ENCODE results near the gene PXMP4. TPM values are rescaled to one million over a fixed set of nuclear protein-coding genes. Genes with fewer than 3 reads are reported as not detected.

Gene PXMP4
- total and polyA plus RNA-seq, 9 of the 15 experiments (the other 6 are each of a cell fraction or from before 2014, with no cell fraction given), result 4.8 to 29.1 (median 6.8) TPM

DNA sequence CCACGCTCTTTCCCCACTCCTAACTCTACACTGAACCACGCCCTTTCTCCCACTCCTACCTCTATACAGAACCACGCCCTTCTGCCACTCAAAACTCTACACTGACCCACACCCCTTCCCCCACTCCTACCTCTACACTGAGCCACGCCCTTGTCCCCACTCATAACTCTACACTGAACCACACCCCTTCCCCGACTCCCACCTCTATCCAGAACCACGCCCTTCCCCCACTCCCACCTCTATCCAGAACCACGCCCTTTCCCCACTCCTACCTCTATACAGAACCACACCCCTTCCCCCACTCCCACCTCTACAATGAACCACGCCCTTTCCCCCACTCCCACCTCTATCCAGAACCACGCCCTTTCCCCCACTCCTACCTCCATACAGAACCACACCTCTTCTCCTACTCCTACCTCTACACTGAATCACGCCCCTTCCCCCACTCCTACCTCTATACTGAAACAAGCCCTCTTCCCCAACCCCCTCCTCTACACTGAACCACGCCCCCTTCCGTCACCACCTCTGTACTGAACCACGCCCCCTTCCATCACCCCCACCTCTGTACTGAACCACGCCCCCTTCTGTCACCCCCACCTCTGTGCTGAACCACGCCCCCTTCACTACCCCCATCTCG lies 10.1 kb downstream of the PXMP4 start:
- peak; percentile 96 for FAIRE-seq
- ChIA-PET CTCF (ENCODE audit: low intra/inter-chr PET ratio) (no interaction called here), POLR2A (interaction anchor here (0.7 to 1.0 kb wide), 2 partner anchors 10 to 25 kb away, joined by 3 read pairs; partner anchors contain the start of gene PXMP4)
- WGBS (ENCODE audit: insufficient coverage, low coverage, missing lambda C conversion rate), result 1% methylated on average over 11 of the region's 16 CpGs
- H3K79me2 ChIP-seq (ENCODE audit: control insufficient read depth, insufficient read depth, low read length), result no peaks in the 10 kb centered on the region
- peak overlapping the region; percentile 25 for H3K4me3 ChIP-seq
- in situ Hi-C loops (cut with MboI), result no loop called here
- H3K27ac ChIP-seq (ENCODE audit: extremely low read depth, low read depth, low read length), result peak overlapping the region; percentile 87
- H3K4me2 ChIP-seq (ENCODE audit: insufficient read depth, low read length), result peak overlapping the region; percentile 77
- H3K9me3 ChIP-seq (replicated peaks; ENCODE audit: control insufficient read depth, insufficient read depth, low read depth, low read length), result no peaks in the 10 kb centered on the region
- peaks cover 31% of the 10 kb centered on the region; the same call in 2 of the 3 replicates for H3K36me3 ChIP-seq (ENCODE audit: control insufficient read depth, insufficient read depth, low read length)
- H4K20me1 ChIP-seq (replicated peaks; ENCODE audit: control insufficient read depth, insufficient read depth, low read length), result no peaks in the 10 kb centered on the region
- H3K9ac ChIP-seq (ENCODE audit: insufficient read depth in 1 of 2, low read depth in 2 of 2, low read length in 2 of 2), result no peak overlapping the region
- H3K4me1 ChIP-seq (replicated peaks in 1 of 2; ENCODE audit: control insufficient read depth in 2 of 2, insufficient read depth in 2 of 2, low read length in 2 of 2), result peaks cover 19 to 27% of the 10 kb centered on the region in 2 experiments
- H3K9me1 ChIP-seq (ENCODE audit: control insufficient read depth, insufficient read depth, low read length), result no peaks in the 10 kb centered on the region
- intact Hi-C loops (cut with micrococcal nuclease), result loop anchor here (1.0 kb wide), 1 partner anchor 20 kb away; no protein-coding TSS in a partner anchor
- peak; percentile 80 to 91 (median 90) for DNase-seq (ENCODE audit: extremely low read depth in 1 of 4, low spot score in 3 of 4)
- H3K27me3 ChIP-seq (ENCODE audit: control insufficient read depth in 2 of 2, insufficient read depth in 2 of 2, low read length in 2 of 2), result no peaks in the 10 kb centered on the region
- H2AFZ ChIP-seq (ENCODE audit: low read depth, low read length), result peak overlapping the region; percentile 77
- BruUV-seq (replicated peaks), result no TSS peak
- peak; percentile 88 for ATAC-seq
- peak; percentile 15; the same call in 1 of the 2 replicates for TF ChIP-seq SAFB (IDR thresholded peaks at IDR 0.05; ENCODE audit: borderline replicate concordance, low read depth, low read length)
- TF ChIP-seq ZNF217 (CRISPR knock-in tag; IDR thresholded peaks at IDR 0.05), result no peak
- TF ChIP-seq CHCHD3 (CRISPR knock-in tag; IDR thresholded peaks at IDR 0.05), result no peak
- TF ChIP-seq, protein P1, sequence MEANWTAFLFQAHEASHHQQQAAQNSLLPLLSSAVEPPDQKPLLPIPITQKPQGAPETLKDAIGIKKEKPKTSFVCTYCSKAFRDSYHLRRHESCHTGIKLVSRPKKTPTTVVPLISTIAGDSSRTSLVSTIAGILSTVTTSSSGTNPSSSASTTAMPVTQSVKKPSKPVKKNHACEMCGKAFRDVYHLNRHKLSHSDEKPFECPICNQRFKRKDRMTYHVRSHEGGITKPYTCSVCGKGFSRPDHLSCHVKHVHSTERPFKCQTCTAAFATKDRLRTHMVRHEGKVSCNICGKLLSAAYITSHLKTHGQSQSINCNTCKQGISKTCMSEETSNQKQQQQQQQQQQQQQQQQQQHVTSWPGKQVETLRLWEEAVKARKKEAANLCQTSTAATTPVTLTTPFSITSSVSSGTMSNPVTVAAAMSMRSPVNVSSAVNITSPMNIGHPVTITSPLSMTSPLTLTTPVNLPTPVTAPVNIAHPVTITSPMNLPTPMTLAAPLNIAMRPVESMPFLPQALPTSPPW (CRISPR knock-in tag; IDR thresholded peaks at IDR 0.05), result peak; percentile 43
- TF ChIP-seq CBFA2T2 (conservative IDR thresholded peaks at IDR 0.05), result 0 out of 2 replicates have a peak, but pooled peaks have one; percentile 6
- TF ChIP-seq KDM5B (IDR thresholded peaks at IDR 0.05; ENCODE audit: insufficient replicate concordance, low read depth, low read length), result no peak
- peak; percentile 80 for TF ChIP-seq MTA1 (IDR thresholded peaks at IDR 0.05; ENCODE audit: borderline replicate concordance)
- TF ChIP-seq ELF4 (CRISPR knock-in tag; IDR thresholded peaks at IDR 0.05), result 0 out of 2 replicates have a peak, but pooled peaks have one; percentile 22
- TF ChIP-seq EGR1 (conservative IDR thresholded peaks at IDR 0.05), result peak; percentile 84
- TF ChIP-seq NR1H2 (CRISPR knock-in tag; IDR thresholded peaks at IDR 0.05), result no peak
- TF ChIP-seq, protein P2, sequence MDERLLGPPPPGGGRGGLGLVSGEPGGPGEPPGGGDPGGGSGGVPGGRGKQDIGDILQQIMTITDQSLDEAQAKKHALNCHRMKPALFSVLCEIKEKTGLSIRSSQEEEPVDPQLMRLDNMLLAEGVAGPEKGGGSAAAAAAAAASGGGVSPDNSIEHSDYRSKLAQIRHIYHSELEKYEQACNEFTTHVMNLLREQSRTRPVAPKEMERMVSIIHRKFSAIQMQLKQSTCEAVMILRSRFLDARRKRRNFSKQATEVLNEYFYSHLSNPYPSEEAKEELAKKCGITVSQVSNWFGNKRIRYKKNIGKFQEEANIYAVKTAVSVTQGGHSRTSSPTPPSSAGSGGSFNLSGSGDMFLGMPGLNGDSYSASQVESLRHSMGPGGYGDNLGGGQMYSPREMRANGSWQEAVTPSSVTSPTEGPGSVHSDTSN (CRISPR knock-in tag; IDR thresholded peaks at IDR 0.05; ENCODE audit: low read depth), result no peak
- TF ChIP-seq, protein P2 (tag; conservative IDR thresholded peaks at IDR 0.05; ENCODE audit: low read depth), result peak; percentile 65; the same call in 1 of the 2 replicates
- peak; percentile 58; the same call in 1 of the 2 replicates for TF ChIP-seq DPF2 (IDR thresholded peaks at IDR 0.05)
- 0 out of 2 replicates have a peak, but pooled peaks have one; percentile 54 for TF ChIP-seq BRD4 (IDR thresholded peaks at IDR 0.05)
- peak; percentile 43 for TF ChIP-seq POLR2B (IDR thresholded peaks at IDR 0.05; ENCODE audit: low read depth, partially characterized antibody)
- TF ChIP-seq KLF1 (tag; IDR thresholded peaks at IDR 0.05), result 0 out of 2 replicates have a peak, but pooled peaks have one; percentile 56
- TF ChIP-seq SMARCE1 (IDR thresholded peaks at IDR 0.05), result 0 out of 2 replicates have a peak, but pooled peaks have one; percentile 20
- TF ChIP-seq DIDO1 (tag; IDR thresholded peaks at IDR 0.05; ENCODE audit: low read depth), result 0 out of 2 replicates have a peak, but pooled peaks have one; percentile 16
- no peak for TF ChIP-seq ZFPM2 (CRISPR knock-in tag; IDR thresholded peaks at IDR 0.05)
- TF ChIP-seq ARID1B (IDR thresholded peaks at IDR 0.05), result 0 out of 2 replicates have a peak, but pooled peaks have one; percentile 25
- no peak for TF ChIP-seq OTX1 (CRISPR knock-in tag; IDR thresholded peaks at IDR 0.05)
